ENCODE measurements around the gene EDIL3.

The EDIL3 gene

DNA sequence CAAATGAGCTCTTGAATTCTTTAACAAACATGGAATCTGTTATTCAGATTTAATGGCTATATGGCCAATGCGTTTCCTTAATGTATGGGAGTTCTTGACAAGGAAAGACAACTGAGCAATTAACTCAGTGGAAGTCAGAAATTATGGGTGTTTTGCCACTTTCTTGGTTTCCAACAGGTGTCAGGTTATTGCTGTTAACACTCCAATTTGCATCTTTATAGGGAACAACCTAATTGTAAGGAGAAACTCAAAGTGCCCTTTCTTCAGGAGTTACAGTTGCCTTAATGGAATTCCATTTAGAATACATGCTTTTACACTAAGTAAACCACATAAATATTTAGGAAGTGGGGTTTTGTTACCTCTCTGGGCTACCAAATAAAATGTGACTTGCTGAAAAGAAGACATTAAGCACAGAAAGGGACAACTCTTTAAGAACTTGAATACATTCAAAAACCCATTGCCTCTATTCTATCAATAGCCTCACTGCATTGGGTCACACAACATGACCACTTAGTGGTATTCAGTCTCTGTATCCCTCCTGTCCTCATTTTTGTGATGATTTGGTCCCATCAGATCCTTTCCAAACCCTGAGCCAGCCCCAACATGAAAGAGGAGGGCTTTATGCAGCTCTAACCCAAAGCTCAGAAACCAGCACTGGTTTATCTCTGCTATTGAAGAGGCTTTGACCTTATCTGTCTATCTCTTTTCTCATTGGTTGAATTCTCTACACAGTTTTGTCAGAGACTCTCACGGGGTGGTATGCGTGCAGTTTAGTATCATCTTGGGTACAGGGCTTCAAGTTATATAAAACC is 118.7 kb downstream of the EDIL3 start:
- WGBS = 80% methylated on average over 3 of the region's 3 CpGs
- no peak overlapping the region for H3K4me3 ChIP-seq (ENCODE audit: insufficient read depth in 1 of 2, low read depth in 1 of 2, low read length in 2 of 2)
- no peak for DNase-seq
- no peaks in the 10 kb centered on the region for H3K9me3 ChIP-seq (ENCODE audit: control insufficient read depth, low read length)
- no peak overlapping the region for H3K23ac ChIP-seq (ENCODE audit: low read length in 2 of 2)
- no peak overlapping the region for H2BK15ac ChIP-seq (ENCODE audit: low read depth, poor library complexity, severe bottlenecking)
- no peak overlapping the region for H3K9ac ChIP-seq (ENCODE audit: low read length)
- H2BK12ac ChIP-seq (ENCODE audit: low read length in 2 of 2) = no peak overlapping the region
- H2BK120ac ChIP-seq (ENCODE audit: low read depth, low read length) = no peak overlapping the region
- no peak overlapping the region for H2AK5ac ChIP-seq (ENCODE audit: low read length, severe bottlenecking)
- H3K4me2 ChIP-seq (ENCODE audit: low read length, poor library complexity, severe bottlenecking) = no peak overlapping the region
- no peak overlapping the region for H3K18ac ChIP-seq (ENCODE audit: low read depth in 1 of 2, low read length in 2 of 2)
- H3K4ac ChIP-seq (ENCODE audit: low read depth in 1 of 2, low read length in 2 of 2) = no peak overlapping the region
- no peak overlapping the region for H2BK5ac ChIP-seq (ENCODE audit: low read depth, low read length, poor library complexity, severe bottlenecking)
- no peak overlapping the region for H4K8ac ChIP-seq (ENCODE audit: low read length)
- H3K4me1 ChIP-seq (ENCODE audit: control insufficient read depth, insufficient read depth, low read depth, low read length) = peaks cover 4% of the 10 kb centered on the region
- H3K36me3 ChIP-seq (ENCODE audit: control insufficient read depth in 1 of 2, insufficient read depth in 2 of 2, low read depth in 1 of 2, low read length in 2 of 2) = peaks cover 0 to 3% of the 10 kb centered on the region in 2 experiments
- H4K91ac ChIP-seq (ENCODE audit: low read length) = no peak overlapping the region
- H3K27me3 ChIP-seq (ENCODE audit: control insufficient read depth in 1 of 2, insufficient read depth in 1 of 2, low read length in 2 of 2) = no peaks in the 10 kb centered on the region
- H3K27ac ChIP-seq (ENCODE audit: low read length, poor library complexity, severe bottlenecking) = no peak overlapping the region
- H2AFZ ChIP-seq (ENCODE audit: low read depth, low read length) = no peak overlapping the region
- no peak overlapping the region for H3K14ac ChIP-seq (ENCODE audit: low read length in 2 of 2)
- peaks cover 8% of the 10 kb centered on the region for H3K79me1 ChIP-seq (replicated peaks; ENCODE audit: low read length, poor library complexity, severe bottlenecking)

DNA sequence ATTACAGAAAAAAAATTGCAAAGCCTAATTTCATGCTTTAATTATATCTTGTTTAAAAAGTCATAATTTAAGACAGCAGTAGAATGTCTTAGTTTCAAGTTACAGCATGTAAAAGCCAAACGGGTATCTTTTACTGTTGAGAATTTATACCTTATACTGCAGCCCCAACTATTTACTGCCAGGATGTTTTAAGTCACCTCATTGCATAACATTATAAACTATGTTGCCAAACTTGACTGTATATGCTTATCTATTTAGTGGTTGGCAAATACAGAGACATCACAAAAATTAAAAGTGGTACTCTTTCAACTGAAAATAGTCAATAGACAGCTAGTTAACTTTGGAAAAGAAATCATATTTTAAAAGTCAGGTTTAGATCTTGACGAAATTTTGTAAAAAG is 119.5 kb downstream of the EDIL3 start:
- Histone ChIP-seq H3K79me1 (replicated peaks; ENCODE audit: low read length, poor library complexity, severe bottlenecking) (peaks cover 8% of the 10 kb centered on the region), H3K4me1 (ENCODE audit: control insufficient read depth, insufficient read depth, low read depth, low read length) (peaks cover 4% of the 10 kb centered on the region), H2BK120ac (ENCODE audit: low read depth, low read length) (no peak overlapping the region), H3K9me3 (ENCODE audit: control insufficient read depth, low read length) (no peaks in the 10 kb centered on the region), H3K36me3 (ENCODE audit: control insufficient read depth in 1 of 2, insufficient read depth in 2 of 2, low read depth in 1 of 2, low read length in 2 of 2) (peaks cover 0 to 3% of the 10 kb centered on the region in 2 experiments), H2AK5ac (ENCODE audit: low read length, severe bottlenecking) (no peak overlapping the region), H2BK12ac (ENCODE audit: low read length in 2 of 2) (no peak overlapping the region), H3K4me2 (ENCODE audit: low read length, poor library complexity, severe bottlenecking) (no peak overlapping the region), H3K27ac (ENCODE audit: low read length, poor library complexity, severe bottlenecking) (no peak overlapping the region), H3K23ac (ENCODE audit: low read length in 2 of 2) (no peak overlapping the region), H3K4me3 (ENCODE audit: insufficient read depth in 1 of 2, low read depth in 1 of 2, low read length in 2 of 2) (no peak overlapping the region), H2AFZ (ENCODE audit: low read depth, low read length) (no peak overlapping the region), H2BK15ac (ENCODE audit: low read depth, poor library complexity, severe bottlenecking) (no peak overlapping the region), H3K18ac (ENCODE audit: low read depth in 1 of 2, low read length in 2 of 2) (no peak overlapping the region), H3K9ac (ENCODE audit: low read length) (no peak overlapping the region), H4K91ac (ENCODE audit: low read length) (no peak overlapping the region), H3K14ac (ENCODE audit: low read length in 2 of 2) (no peak overlapping the region), H2BK5ac (ENCODE audit: low read depth, low read length, poor library complexity, severe bottlenecking) (no peak overlapping the region), H3K27me3 (ENCODE audit: control insufficient read depth in 1 of 2, insufficient read depth in 1 of 2, low read length in 2 of 2) (no peaks in the 10 kb centered on the region), H4K8ac (ENCODE audit: low read length) (no peak overlapping the region), H3K4ac (ENCODE audit: low read depth in 1 of 2, low read length in 2 of 2) (no peak overlapping the region)
- DNase-seq = no peak
- no CpG with 5 or more reads among the region's 2 CpGs for WGBS

DNA sequence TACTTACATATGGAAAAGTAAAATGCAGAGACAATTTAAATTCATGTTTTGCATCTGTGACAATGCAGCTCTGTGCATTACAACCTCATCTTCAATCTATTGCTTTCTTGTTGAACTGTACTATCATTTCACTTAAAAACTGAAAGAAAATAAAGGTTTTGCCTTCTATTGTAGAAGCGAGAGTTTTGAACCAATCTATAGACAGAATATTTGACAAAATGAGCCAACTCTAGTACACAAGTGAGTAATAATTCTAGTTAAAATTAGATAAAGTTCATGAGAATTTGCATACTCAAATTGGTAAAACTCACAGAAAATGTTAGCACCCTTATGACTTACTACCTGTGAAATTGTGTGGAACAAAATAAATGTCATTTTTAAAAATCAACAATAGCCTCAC is 123.7 kb downstream of the EDIL3 start:
- H3K9ac ChIP-seq (ENCODE audit: low read length) = no peak overlapping the region
- H3K4me1 ChIP-seq (ENCODE audit: control insufficient read depth, insufficient read depth, low read depth, low read length) = peaks cover 3% of the 10 kb centered on the region
- H4K8ac ChIP-seq (ENCODE audit: low read length) = no peak overlapping the region
- no peak overlapping the region for H3K4ac ChIP-seq (ENCODE audit: low read depth in 1 of 2, low read length in 2 of 2)
- no peak overlapping the region for H2AFZ ChIP-seq (ENCODE audit: low read depth, low read length)
- H2AK5ac ChIP-seq (ENCODE audit: low read length, severe bottlenecking) = no peak overlapping the region
- no peak for DNase-seq
- peaks cover 0 to 3% of the 10 kb centered on the region in 2 experiments for H3K36me3 ChIP-seq (ENCODE audit: control insufficient read depth in 1 of 2, insufficient read depth in 2 of 2, low read depth in 1 of 2, low read length in 2 of 2)
- no peak overlapping the region for H3K23ac ChIP-seq (ENCODE audit: low read length in 2 of 2)
- H3K14ac ChIP-seq (ENCODE audit: low read length in 2 of 2) = no peak overlapping the region
- no peak overlapping the region for H3K27ac ChIP-seq (ENCODE audit: low read length, poor library complexity, severe bottlenecking)
- H3K4me2 ChIP-seq (ENCODE audit: low read length, poor library complexity, severe bottlenecking) = no peak overlapping the region
- no CpG with 5 or more reads among the region's 1 CpG for WGBS
- no peak overlapping the region for H2BK120ac ChIP-seq (ENCODE audit: low read depth, low read length)
- H2BK12ac ChIP-seq (ENCODE audit: low read length in 2 of 2) = no peak overlapping the region
- H3K4me3 ChIP-seq (ENCODE audit: insufficient read depth in 1 of 2, low read depth in 1 of 2, low read length in 2 of 2) = no peak overlapping the region
- H3K18ac ChIP-seq (ENCODE audit: low read depth in 1 of 2, low read length in 2 of 2) = no peak overlapping the region
- no peak overlapping the region for H2BK15ac ChIP-seq (ENCODE audit: low read depth, poor library complexity, severe bottlenecking)
- no peak overlapping the region for H4K91ac ChIP-seq (ENCODE audit: low read length)
- H3K27me3 ChIP-seq (ENCODE audit: control insufficient read depth in 1 of 2, insufficient read depth in 1 of 2, low read length in 2 of 2) = no peaks in the 10 kb centered on the region
- peaks cover 15% of the 10 kb centered on the region for H3K79me1 ChIP-seq (replicated peaks; ENCODE audit: low read length, poor library complexity, severe bottlenecking)
- no peak overlapping the region for H2BK5ac ChIP-seq (ENCODE audit: low read depth, low read length, poor library complexity, severe bottlenecking)
- no peaks in the 10 kb centered on the region for H3K9me3 ChIP-seq (ENCODE audit: control insufficient read depth, low read length)

DNA sequence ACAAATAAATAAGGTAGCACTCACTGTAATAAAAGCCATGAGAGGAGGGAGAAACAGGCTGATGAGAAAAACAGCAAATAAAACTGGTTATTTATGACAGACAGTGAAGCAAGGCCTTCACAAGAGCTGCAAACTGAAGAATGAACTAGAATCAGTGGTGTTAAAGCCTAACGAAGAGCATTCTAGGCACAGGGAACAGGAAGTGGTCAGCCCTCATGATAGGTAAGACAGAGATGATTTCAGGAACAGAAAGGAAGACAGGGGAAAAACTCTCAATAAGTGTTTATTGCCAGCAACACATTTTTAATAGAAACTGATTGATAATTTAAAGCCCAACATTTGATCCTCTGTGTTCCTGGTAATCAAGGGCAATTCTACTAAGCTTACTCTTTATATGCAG is 124.5 kb downstream of the EDIL3 start:
- Histone ChIP-seq H2BK12ac (ENCODE audit: low read length in 2 of 2) (no peak overlapping the region), H3K4ac (ENCODE audit: low read depth in 1 of 2, low read length in 2 of 2) (no peak overlapping the region), H2AFZ (ENCODE audit: low read depth, low read length) (no peak overlapping the region), H2BK5ac (ENCODE audit: low read depth, low read length, poor library complexity, severe bottlenecking) (no peak overlapping the region), H3K9me3 (ENCODE audit: control insufficient read depth, low read length) (no peaks in the 10 kb centered on the region), H2AK5ac (ENCODE audit: low read length, severe bottlenecking) (no peak overlapping the region), H3K9ac (ENCODE audit: low read length) (no peak overlapping the region), H3K4me3 (ENCODE audit: insufficient read depth in 1 of 2, low read depth in 1 of 2, low read length in 2 of 2) (no peak overlapping the region), H3K18ac (ENCODE audit: low read depth in 1 of 2, low read length in 2 of 2) (no peak overlapping the region), H3K36me3 (ENCODE audit: control insufficient read depth in 1 of 2, insufficient read depth in 2 of 2, low read depth in 1 of 2, low read length in 2 of 2) (peaks cover 0 to 3% of the 10 kb centered on the region in 2 experiments), H3K4me2 (ENCODE audit: low read length, poor library complexity, severe bottlenecking) (no peak overlapping the region), H4K91ac (ENCODE audit: low read length) (no peak overlapping the region), H3K23ac (ENCODE audit: low read length in 2 of 2) (no peak overlapping the region), H4K8ac (ENCODE audit: low read length) (no peak overlapping the region), H3K27ac (ENCODE audit: low read length, poor library complexity, severe bottlenecking) (no peak overlapping the region), H3K4me1 (ENCODE audit: control insufficient read depth, insufficient read depth, low read depth, low read length) (peaks cover 3% of the 10 kb centered on the region), H3K14ac (ENCODE audit: low read length in 2 of 2) (no peak overlapping the region), H3K27me3 (ENCODE audit: control insufficient read depth in 1 of 2, insufficient read depth in 1 of 2, low read length in 2 of 2) (no peaks in the 10 kb centered on the region), H2BK120ac (ENCODE audit: low read depth, low read length) (no peak overlapping the region), H2BK15ac (ENCODE audit: low read depth, poor library complexity, severe bottlenecking) (no peak overlapping the region), H3K79me1 (replicated peaks; ENCODE audit: low read length, poor library complexity, severe bottlenecking) (peaks cover 15% of the 10 kb centered on the region)
- WGBS = 58% methylated on average over 1 of the region's 1 CpG
- no peak for DNase-seq
